TTC549 (cell line): ENCODE data around the gene CD69.
"Not testable (repeated sequence)": the region's sequence is repeated elsewhere in the genome, so short reads cannot be mapped to it uniquely, and the experiment has no call there.

Experiments used
- FAIRE-seq: peaks from 2 replicates; lab custom pipeline; 2012; peaks lifted over from hg19 to GRCh38; lab: Jason Lieb, UNC

The CD69 gene

DNA sequence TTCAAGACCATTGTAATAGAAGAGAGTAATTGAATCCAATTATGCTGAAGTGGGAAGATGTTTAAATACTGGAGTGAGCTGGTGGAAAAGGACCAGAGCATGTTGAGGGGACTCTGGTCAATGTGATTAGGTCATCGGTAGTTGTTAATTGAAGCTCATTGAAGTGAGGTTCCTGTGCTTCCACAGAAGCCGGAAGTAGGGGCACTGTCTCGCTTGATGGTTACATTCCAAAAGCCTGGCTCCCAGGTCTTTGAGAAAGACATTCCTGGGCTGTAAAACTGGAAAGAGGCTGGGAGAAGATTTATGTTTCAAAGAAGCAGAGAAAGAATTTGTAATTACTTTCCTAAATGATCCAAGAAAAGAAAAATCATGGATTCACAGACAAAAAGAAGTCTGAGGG, 15.5 kb downstream of the CD69 start:
- FAIRE-seq: no peak

DNA sequence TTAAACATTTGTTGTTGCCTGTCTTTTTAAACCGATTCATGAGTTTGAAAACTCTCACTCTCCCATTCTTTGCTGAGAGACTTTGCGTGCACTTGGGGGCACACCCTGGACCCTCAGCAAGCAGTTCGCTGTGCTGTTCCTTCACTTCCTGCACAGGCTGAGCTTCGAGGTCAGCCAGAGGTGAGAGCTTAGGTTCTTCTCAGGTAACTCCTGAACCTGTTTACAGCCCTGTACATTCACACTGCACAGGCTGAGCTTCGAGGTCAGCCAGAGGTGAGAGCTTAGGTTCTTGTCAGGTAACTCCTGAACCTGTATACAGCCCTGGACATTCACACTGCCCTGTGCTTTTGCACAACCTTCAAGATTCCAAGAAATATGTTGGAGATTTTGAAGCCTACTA, 18.0 kb downstream of the CD69 start:
- FAIRE-seq: no peak

DNA sequence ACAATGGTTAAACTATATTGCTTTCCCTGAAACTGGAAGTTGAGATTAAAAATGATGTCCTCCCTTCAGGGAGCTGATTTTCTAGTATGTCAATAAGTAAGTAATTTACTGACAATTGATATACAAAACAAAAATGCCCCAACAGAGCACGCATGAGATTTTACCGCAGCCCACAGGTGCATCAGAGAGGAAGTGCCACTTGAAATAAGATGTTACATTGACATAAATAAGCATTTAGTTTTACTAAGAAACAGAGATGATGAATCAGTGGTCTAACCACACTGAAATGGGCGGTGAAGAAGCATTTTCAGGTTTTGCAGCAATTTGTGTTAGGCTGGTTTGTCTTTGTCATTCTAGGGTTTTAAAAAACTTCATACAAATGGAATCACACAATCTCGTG, 19.0 kb downstream of the CD69 start:
- FAIRE-seq: no peak

DNA sequence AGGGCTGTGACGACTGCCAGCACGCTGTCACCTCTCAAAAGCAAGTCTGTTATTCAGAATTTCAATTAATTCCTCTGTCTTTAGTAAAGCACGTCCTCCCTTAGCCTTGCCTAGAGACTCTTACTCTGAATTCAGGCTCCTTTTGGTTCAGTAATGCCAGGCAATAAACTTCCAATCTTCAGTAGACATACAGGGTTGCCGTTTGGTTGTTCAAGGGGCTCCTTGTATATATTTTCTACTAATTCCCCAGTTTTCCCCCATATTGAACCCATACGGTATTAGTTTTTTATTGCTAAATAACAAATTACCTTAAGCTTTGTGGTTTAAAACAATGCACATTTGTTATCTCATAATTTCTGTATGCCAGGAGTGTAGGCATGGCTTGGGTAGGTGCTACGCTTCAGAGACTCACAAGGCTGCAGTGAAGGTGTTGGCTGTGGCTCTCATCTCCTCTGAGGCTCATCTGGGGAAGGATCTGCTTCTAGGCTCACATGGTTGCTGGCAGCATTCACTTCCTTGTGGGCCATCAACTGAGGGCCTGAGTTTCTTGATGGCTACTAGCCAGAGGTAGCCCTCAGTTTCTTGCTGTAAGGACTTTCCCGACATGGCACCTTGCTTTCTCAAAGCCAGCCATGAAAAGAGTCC, 20.5 kb downstream of the CD69 start:
- FAIRE-seq: no peak

DNA sequence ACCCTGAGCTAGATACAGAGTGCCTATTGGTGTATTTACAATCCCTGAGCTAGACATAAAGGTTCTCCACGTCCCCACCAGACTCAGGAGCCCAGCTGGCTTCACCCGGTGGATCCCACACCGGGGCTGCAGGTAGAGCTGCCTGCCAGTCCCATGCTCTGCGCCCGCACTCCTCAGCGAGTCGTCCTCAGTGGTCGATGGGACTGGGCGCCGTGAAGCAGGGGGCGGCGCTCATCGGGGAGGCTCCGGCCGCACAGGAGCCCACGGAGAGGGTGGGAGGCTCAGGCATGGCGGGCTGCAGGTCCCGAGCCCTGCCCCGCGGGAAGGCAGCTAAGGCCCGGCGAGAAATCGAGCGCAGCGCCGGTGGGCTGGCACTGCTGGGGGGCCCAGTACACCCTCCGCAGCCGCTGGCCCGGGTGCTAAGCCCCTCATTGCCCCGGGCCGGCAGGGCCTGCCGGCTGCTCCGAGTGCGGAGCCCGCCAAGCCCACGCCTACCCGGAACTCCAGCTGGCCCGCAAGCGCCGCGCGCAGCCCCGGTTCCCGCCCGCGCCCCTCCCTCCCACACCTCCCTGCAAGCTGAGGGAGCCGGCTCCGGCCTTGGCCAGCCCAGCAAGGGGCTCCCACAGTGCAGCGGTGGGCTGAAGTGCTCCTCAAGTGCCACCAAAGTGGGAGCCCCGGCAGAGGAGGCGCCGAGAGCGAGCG, 21.1 kb downstream of the CD69 start:
- FAIRE-seq: not testable (repeated sequence)

DNA sequence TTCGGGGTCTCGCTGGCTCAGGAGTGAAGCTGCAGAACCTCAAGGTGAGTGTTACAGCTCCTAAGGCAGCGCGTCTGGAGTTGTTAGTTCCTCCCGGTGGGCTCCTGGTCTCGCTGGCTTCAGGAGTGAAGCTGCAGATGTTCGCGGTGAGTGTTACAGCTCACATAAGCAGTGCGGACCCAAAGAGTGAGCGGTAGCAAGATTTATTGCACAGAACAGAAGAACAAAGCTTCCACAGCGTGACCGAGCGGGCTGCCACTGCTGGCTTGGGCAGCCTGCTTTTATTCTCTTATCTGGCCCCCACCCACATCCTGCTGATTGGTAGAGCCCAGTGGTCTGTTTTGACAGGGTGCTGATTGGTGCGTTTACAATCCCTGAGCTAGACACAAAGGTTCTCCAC, 21.8 kb downstream of the CD69 start:
- not testable (repeated sequence) for FAIRE-seq

DNA sequence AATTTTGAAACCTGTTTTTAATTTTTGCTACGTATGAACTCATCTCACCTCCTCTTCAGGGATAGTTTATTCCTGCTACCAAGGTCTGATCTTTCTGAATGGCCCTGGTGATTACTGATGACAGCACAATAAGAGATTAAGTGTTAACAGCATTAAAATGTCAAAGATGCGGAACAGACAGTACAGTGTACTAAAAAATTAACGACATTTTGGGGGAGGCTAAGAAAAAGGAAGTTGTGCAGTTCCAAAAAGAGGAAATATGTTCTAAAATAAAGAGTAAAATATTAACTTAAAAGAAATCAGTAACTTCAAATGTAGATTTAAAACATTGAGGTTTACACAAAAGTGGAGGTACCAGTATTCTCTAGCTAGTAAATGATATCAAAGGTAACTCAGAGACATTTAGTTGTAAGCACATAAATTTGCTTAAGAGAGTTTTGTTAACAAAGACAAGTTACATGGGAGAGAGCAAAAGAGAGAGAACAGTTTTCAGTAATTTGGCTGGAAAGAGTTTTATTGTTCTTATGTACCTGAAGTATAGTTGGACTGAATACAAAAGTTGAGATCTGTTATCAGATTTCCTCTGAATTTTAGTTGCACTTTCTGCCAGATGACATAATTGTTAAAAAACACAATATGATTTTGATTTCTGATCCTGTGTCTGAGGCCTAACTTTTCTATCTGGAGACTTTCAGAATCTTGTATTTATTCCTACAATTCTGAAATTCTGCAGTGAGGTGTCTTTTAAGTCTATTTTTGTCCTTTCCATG, 23.6 kb downstream of the CD69 start:
- FAIRE-seq: no peak

DNA sequence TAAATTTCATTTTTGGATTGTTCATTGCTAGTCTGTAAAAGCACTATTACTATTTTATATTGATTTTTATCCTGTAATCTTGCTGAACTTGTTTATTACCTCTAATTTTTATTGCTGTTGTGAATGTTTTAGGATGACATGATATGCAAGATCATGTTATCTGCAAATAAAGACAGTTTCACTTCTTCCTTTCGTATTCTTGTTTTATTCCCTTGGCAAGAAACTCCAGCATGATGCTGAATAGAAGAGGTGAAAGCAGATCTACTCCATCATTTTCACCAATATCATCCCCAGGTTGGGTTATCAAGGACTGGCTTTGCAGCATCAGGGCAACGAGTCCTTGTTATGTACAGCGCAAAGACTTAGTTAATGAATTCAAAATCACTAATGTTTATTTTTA, 25.1 kb downstream of the CD69 start:
- no peak for FAIRE-seq

DNA sequence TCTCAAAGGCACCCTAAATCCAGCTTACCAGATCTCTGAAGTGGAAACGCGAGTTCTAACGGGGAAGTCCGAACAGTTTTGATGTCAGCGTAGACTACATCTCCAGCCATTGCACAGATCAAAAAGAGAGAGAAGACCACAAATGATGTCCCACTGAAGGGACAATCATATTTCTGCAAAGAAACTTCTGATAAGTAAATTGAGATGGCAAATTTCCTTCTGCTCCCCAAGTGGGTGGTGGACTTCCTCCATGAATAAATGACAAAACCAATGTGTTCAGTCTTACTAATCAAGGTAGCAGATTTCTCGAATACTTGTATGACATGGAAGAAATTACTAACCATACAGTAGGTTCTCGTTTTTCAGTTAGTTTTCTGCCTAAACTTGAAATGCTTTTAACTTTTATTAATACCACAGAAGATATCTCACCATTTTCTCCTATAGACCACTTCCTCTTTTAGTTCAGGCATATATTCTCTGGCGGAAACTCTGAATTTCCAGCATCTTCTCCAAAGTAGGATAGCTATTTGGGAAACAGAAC, 27.7 kb downstream of the CD69 start, which contains the start of gene CLECL1:
Gene CLECL1, minus strand, starts transcription at position 177 of the 541 bp plus-strand sequence.
- FAIRE-seq: no peak

DNA sequence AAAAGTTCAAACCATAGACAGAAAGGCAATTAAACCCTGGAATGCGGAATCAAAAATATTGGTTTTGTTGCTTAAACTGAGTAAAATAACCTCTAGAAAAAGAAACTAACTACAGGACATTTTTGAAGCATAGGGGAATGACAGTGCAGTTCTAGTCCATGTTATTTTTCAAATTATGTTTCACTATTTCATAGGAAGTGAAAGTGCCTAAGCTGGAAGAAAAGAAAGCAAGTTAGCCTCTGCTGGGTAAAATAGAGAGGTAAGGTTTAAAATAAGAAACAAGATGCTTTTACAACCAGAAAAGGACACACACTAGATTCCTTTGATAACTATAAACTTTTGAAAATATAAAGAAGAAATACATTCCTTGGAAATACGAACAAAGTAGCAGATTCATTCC, 28.9 kb downstream of the CD69 start:
- no peak for FAIRE-seq

DNA sequence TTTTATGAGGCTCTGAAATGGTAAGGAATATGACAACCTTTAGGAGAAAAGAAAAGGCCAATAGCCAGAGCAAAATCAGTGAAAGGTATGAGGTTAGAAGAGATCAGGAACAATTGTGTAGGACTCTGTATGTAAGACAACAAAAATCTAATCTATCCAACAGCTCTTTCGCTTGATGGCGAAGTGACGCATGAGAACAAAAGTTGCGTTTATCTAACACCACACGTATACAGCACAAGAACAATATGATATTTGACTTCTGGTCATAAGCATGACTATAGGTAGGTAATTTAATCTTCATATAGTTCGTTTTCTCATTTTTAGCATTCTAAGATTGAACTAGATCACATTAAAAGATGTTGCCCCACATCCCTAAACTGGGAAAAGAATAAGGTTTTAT, 29.3 kb downstream of the CD69 start:
- FAIRE-seq: no peak

DNA sequence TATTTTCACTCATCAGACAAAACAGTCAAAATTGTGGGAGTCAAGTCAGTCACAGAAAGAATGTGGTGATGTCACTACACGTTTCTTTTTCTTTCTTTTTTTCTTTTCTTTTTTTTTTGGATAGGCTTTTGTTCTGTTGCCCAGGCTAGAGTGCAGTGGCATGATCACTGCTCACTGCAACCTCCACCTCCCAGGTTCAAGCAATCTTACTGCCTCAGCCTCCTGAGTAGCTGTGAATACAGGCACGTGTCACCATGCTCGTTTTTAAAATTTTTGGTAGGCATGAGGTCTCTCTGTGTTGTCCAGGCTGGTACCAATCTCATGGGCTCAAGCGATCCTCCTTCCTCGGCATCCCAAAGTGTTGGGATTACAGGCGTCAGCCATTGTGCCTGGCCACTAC, 30.1 kb downstream of the CD69 start:
- FAIRE-seq: no peak

DNA sequence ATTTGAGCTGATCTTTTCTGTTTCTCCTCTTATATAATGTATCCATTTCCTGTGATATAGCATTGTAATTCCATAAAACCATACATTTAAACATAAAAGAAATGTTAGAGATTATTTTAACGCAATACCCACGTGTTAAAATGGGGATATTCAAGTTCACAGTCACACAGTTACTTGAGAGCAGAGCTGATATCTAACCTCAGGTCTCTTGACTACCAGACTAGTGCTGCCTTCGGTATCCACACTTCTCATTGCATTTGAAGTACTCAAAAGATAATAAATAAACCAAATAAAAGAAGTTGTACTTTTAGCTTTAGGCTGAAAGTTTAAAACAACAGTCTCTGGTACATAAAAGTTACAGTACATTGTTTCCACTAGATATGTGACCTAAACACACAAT, 30.7 kb downstream of the CD69 start:
- no peak for FAIRE-seq

DNA sequence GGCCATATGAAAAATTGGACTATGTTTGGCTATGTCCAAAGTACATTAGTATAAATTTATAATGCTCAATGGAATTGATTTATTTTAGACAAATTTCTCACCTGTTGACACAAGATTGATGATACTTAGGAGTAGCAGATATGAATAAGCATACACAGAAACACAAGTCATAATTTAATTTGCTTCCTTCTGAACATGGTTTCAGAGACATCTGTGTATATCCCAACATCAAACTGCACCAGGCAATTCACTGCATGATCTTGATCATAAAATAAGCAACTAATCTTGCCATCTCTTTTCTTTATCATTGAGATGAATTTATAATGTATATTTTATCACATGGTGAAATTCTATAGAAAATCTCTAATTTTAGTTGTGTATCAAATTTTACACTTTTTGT, 31.6 kb downstream of the CD69 start:
- FAIRE-seq: no peak

DNA sequence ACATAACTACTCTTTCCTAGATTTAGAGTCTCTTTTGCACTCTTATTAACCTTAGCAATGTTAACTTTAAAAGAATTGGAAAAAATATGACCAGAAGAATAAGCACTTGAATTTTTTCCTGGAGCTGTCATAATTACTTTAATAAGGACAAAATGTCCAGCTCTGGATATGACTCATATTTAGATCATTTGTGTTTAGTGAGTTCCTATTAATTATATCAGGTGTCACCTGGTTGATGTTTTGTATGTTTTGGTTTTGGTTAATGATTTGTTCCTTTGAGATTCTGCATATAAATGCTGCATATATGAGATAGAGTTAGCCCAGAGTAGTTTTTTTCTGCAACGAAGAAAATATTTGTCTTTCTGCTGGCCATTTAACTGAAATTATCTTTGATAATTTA, 32.9 kb downstream of the CD69 start:
- FAIRE-seq: no peak

DNA sequence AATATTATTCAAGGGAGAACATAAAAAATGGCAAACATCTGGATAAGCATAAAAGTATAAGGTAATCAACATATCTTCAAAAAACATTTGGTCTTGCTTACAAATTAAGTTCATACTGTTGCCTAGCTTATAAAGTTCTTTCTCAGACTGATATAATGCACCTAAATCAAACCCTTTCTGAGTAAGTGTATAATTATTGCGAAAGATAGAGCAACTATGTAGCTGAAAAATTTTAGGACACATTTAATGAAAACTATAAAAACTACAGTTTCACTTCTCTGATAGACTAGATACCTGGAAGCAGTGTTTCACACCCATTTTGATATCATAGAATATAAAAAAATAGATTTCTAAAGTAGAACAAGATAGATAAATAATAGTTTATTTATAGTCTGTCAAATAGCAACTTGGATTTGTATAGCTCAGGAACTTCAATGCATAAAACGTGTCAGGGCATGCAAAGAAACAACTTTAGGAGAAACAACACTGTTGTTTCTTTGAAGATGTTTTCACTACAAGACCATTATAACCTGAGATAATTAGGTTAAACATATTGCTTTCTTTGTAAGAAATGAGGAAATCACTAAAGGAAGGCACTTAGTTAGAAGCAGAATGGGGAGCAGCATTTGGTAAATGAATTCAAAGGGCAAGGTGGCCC, 35.4 kb downstream of the CD69 start:
- FAIRE-seq: no peak

DNA sequence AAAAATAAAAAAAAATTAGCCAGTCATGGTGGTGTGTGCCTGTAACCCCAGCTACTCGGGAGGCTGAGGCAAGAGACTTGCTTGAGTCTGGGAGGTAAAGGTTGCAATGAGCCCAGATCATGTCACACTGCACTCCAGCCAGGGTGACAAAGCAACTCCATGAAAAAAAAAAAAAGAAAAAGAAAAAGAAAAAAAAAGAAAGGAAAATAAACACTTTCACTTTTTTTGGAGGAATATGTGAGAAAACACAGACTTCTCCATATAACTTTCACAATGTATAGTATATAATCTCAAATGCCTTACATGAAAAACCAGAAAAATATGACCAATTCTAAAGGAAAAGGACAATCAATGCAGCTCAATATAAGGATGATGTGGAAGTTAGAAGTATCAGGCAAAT, 36.7 kb downstream of the CD69 start:
- FAIRE-seq: no peak

DNA sequence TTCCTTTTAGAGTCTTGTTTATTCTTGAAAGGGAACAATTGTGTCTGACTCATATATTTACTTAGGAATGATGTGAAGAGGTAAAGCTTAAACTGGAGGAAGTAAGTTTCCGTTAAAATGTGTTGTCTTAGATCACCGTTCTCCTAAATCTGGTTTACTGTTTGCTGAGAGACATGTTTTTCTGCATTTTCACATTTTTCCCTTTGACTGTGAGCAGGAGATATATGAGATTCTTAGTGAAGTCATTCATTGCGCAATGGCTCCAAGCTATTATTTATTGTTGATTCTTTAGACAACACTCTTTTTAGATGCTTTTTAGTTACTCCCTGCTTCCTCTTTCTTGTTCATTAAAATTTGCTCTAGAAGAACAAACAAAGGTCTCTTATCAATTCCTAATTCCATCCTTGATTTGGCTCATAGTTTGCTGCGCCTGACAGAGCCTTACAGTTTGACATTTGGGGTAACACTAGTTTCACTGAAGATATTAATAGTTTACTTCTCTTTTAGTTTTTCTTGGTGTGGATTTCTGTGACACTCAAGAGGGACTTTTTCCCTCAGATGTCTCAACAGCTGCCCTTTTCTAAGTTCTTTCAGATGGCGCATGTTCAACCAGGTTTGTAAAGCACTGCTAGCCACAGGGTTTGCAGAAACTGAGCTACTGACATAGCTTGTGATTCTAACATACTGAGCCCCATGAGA, 39.2 kb downstream of the CD69 start:
- FAIRE-seq: no peak

DNA sequence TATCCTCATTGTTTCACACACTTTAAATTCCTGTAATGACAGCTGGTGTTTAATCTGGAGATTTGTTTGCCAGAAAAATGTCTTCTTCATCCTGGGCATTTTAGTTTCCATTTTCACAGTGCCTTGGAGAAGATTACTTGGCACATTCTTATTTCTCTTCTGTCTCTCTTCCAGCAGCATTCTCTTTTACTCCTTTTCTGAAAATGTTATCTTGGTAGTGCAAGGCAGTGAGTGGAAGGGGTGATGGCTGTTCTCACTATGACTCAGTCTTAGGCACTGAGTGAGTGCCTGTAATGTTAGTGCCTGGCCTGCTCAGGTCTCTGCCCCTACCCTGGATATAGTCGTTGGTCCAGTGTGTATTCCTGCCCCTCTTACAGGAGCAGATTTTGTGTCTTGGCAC, 40.9 kb downstream of the CD69 start:
- FAIRE-seq: no peak

DNA sequence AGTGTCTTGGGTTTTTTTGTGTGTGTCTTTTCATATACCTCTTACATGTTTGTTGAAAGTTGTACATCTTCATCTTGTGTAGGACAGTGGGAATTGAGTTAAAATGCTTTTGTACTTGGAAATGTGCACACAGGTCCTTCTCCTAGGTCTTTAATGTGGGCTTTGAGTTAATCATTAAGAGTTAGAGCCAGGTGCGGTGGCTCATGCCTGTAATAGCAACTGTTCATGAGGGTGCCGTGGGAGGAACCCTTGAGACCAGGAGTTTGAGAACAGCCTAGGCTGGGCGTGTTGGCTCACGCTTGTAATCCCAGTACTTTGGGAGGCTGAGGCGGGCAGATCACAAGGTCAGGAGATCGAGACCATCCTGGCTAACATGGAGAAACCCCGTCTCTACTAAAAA, 41.7 kb downstream of the CD69 start:
- no peak for FAIRE-seq

DNA sequence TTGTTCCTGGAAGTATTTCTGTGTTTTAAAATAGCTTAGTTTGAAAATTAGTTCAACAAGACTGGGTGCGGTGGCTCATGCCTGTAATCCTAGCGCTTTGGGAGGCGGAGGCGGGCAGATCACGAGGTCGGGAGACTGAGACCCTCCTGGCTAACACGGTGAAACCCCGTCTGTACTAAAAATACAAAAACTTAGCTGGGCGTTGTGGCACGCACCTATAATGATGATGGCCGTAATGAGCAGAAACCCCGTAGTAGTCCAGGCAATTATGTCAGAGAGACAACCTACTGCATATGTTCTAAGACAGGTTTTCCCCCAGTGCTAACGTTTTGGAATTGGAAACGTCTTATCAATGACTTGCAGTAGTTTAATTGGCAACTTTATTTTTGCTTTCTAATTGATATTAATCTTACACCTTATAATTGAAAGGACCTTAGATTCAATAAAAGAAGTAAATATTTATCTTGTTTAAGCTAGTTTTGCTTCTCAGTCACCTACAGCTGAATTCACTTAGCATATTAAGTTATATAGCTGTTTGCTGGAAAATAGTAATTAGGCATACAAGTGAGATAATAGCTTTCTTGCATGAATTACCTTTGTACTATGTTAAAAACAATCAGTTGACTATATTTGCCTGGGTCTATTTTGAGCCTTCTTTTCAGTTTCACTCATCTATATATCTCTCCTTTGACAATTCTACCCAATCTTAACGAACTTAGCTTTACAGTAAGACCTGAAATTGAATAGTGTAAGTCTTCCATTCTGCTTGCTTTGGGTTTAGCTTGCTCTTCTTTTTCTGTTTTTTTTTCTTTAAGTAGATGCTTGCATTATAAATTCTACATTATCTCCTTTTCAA, 43.4 kb downstream of the CD69 start:
- FAIRE-seq: no peak
